SU-DHL-6 (cell line): ENCODE measurements around the gene RNF214.

Source experiments
- H2AFZ ChIP-seq: fragments of 200-600 bp; sonication (generic); 2 replicates; pipeline ENCODE4 v1.6.1; 2014; ENCODE audit warnings: low read depth, mild to moderate bottlenecking, moderate library complexity, mixed read lengths, antibody characterized with exemption, low read length; ENCODE audit not compliant: severe bottlenecking
- H3F3A ChIP-seq: fragments of 200-600 bp; shearing (Covaris generic); 2 replicates; pipeline ENCODE4 v1.6.0; 2016; ENCODE audit warnings: antibody characterized with exemption, mild to moderate bottlenecking; ENCODE audit not compliant: insufficient read depth
- H3K27ac ChIP-seq: fragments of 200-600 bp; sonication (generic); 2 replicates; pipeline ENCODE4 v1.5.1; 2016; ENCODE audit warnings: low read depth, mild to moderate bottlenecking, low read length, moderate library complexity, mixed read lengths
- H3K27me3 ChIP-seq: fragments of 200-600 bp; sonication (generic), shearing (Covaris generic); 2 replicates; pipeline ENCODE4 v1.6.0; 2014; ENCODE audit warnings: mild to moderate bottlenecking, low read length
- H3K36me3 ChIP-seq: fragments of 200-600 bp; sonication (generic); 2 replicates; pipeline ENCODE4 v1.6.1; 2014; ENCODE audit warnings: mild to moderate bottlenecking, low read length, mixed read lengths
- H3K4me2 ChIP-seq: fragments of 300-600, 200-600 bp; shearing (Covaris generic), sonication (generic); 2 replicates; pipeline ENCODE4 v1.6.0; 2014; ENCODE audit warnings: low read length, low read depth, mild to moderate bottlenecking; ENCODE audit not compliant: poor library complexity, severe bottlenecking
- H3K4me3 ChIP-seq: fragments of 200-600 bp; sonication (generic); 2 replicates; pipeline ENCODE4 v1.5.1; 2014; ENCODE audit warnings: antibody characterized with exemption, low read length, mild to moderate bottlenecking, mixed read lengths; ENCODE audit not compliant: insufficient read depth, poor library complexity, severe bottlenecking
- H3K79me2 ChIP-seq: fragments of 200-600 bp; sonication (generic); 2 replicates; pipeline ENCODE4 v1.6.1; 2014; ENCODE audit warnings: mild to moderate bottlenecking, low read length, moderate library complexity; ENCODE audit not compliant: insufficient read depth
- H3K9ac ChIP-seq: fragments of 200-600 bp; sonication (generic); 2 replicates; pipeline ENCODE4 v1.7.0; 2014; ENCODE audit warnings: mild to moderate bottlenecking, low read length
- H3K9me2 ChIP-seq: fragments of 200-600 bp; sonication (generic); replicated peaks from 2 replicates; pipeline ENCODE4 v1.6.1; 2014; ENCODE audit warnings: low read length; ENCODE audit not compliant: insufficient read depth
- H3K9me3 ChIP-seq: fragments of 200-600 bp; sonication (generic); 2 replicates; pipeline ENCODE4 v1.6.1; 2014; ENCODE audit warnings: low read length, mixed read lengths; ENCODE audit not compliant: insufficient read depth
- H4K20me1 ChIP-seq: fragments of 200-600 bp; sonication (generic); 2 replicates; pipeline ENCODE4 v1.6.1; 2014; ENCODE audit warnings: low read depth, mild to moderate bottlenecking, antibody characterized with exemption, low read length, moderate library complexity, mixed read lengths
- EZH2phosphoT487 ChIP-seq: fragments of 200-600 bp; sonication (generic), shearing (Covaris generic); conservative IDR thresholded peaks from 2 replicates; pipeline ENCODE4 v1.6.1; 2018; ENCODE audit warnings: mild to moderate bottlenecking, antibody characterized with exemption, low read length, moderate library complexity, mixed read lengths
- TF ChIP-seq, protein P1 (sequence below): fragments of 200-600 bp; sonication (generic); IDR thresholded peaks from one replicate; pipeline ENCODE4 v1.5.1; 2017; ENCODE audit warnings: antibody characterized with exemption, mild to moderate bottlenecking, low read length, moderate library complexity; ENCODE audit not compliant: insufficient read depth, poor library complexity, severe bottlenecking

Gene RNF214

DNA sequence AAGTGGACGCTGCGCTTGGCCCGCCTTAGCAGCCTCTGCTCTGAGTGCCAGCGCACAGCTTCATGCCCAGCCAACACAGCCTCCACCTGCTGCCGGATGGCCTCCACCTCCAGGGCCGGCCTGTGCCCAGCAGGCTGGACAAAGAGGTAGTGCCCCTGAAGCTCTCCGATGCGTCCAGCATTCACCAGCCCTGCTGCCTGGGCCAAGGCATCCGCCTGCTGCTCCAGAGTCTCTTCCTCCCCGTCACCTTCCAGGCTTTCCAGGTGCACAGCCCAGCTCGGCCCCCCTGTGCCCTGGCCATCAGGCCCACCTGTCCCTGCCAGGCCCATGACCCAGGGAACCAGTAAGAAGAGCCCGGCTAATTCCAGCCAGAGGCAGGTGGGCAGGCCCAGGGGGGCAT is 3.1 kb upstream of the RNF214 start:
- no peaks in the 10 kb centered on the region for H3K27me3 ChIP-seq
- H3K36me3 ChIP-seq = no peaks in the 10 kb centered on the region
- TF ChIP-seq EZH2phosphoT487 = no peak
- TF ChIP-seq, protein P1, sequence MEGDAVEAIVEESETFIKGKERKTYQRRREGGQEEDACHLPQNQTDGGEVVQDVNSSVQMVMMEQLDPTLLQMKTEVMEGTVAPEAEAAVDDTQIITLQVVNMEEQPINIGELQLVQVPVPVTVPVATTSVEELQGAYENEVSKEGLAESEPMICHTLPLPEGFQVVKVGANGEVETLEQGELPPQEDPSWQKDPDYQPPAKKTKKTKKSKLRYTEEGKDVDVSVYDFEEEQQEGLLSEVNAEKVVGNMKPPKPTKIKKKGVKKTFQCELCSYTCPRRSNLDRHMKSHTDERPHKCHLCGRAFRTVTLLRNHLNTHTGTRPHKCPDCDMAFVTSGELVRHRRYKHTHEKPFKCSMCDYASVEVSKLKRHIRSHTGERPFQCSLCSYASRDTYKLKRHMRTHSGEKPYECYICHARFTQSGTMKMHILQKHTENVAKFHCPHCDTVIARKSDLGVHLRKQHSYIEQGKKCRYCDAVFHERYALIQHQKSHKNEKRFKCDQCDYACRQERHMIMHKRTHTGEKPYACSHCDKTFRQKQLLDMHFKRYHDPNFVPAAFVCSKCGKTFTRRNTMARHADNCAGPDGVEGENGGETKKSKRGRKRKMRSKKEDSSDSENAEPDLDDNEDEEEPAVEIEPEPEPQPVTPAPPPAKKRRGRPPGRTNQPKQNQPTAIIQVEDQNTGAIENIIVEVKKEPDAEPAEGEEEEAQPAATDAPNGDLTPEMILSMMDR = no peak
- H3K27ac ChIP-seq = peak overlapping the region; percentile 81; the same call in 1 of the 2 replicates
- no peaks in the 10 kb centered on the region for H3K9me2 ChIP-seq
- no peak overlapping the region for H2AFZ ChIP-seq
- no peak overlapping the region; the same call in 1 of the 2 replicates for H3K9ac ChIP-seq
- H3K4me3 ChIP-seq = no peak overlapping the region
- no peaks in the 10 kb centered on the region for H3K9me3 ChIP-seq
- H3F3A ChIP-seq = peaks cover 14% of the 10 kb centered on the region; the same call in 1 of the 2 replicates
- H3K4me2 ChIP-seq = no peak overlapping the region
- no peaks in the 10 kb centered on the region for H4K20me1 ChIP-seq
- peaks cover 34% of the 10 kb centered on the region for H3K79me2 ChIP-seq

GRCh38 chr11:117229931-117230285 is 2.6 kb upstream of the RNF214 start:
- Histone ChIP-seq H3K27ac (peak overlapping the region; percentile 81), H3F3A (peaks cover 14% of the 10 kb centered on the region; the same call in 1 of the 2 replicates), H3K9me3 (no peaks in the 10 kb centered on the region), H3K4me2 (peak overlapping the region; percentile 98), H3K36me3 (no peaks in the 10 kb centered on the region; the same call in 1 of the 2 replicates), H3K9ac (peak overlapping the region; percentile 95), H3K27me3 (no peaks in the 10 kb centered on the region), H4K20me1 (no peaks in the 10 kb centered on the region), H3K9me2 (no peaks in the 10 kb centered on the region), H2AFZ (no peak overlapping the region), H3K79me2 (peaks cover 38% of the 10 kb centered on the region), H3K4me3 (no peak overlapping the region)
- TF ChIP-seq, protein P1 = no peak
- TF ChIP-seq EZH2phosphoT487 = no peak

DNA sequence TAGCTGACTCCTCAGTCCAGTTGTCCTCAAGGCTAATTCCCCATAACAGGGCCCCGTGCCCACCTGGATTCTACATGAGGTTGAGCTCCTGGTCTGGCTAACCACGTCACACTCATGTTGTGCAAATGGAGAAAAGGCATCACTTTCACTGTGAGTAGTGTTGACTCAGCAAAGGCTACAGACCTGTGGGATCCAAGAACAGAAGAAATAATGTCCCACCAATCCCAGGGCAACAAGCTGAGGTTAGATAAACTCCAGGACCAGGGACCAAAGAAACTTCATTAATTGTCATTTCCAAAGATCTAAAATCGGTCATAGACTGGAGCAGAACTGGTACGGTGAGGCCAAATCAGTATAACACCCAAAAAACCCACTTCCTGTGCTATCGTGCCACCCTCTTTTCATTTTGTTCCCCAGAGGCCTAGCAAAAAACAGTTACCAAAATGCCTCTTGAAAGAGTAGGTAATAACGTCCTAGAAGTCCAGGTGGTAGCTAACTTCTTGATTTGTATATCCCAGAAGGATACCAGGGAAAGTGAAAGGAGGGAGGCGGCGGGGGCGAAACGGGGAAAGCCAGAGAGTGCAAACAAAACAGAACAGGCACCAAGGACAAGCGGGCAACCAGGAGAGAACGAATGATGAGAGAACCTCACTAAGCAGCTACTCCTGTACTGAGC is 2.0 kb upstream of the RNF214 start:
- Histone ChIP-seq H3K27ac (peak overlapping the region; percentile 81), H3K9ac (peak overlapping the region; percentile 95), H3F3A (peaks cover 14% of the 10 kb centered on the region; the same call in 1 of the 2 replicates), H3K9me3 (no peaks in the 10 kb centered on the region), H3K27me3 (no peaks in the 10 kb centered on the region), H3K9me2 (no peaks in the 10 kb centered on the region), H3K4me3 (peak overlapping the region; percentile 99), H3K79me2 (peaks cover 38% of the 10 kb centered on the region), H4K20me1 (no peaks in the 10 kb centered on the region), H3K4me2 (peak overlapping the region; percentile 98), H3K36me3 (no peaks in the 10 kb centered on the region; the same call in 1 of the 2 replicates), H2AFZ (no peak overlapping the region)
- no peak for TF ChIP-seq EZH2phosphoT487
- TF ChIP-seq, protein P1 = no peak
